Prostate gland (tissue), 2 donors: ENCODE measurements around the gene ZP1.

Source experiments
- CTCF ChIP-seq, 4 experiments: fragments of 200-600 bp in 2 of 4; fragments of 450-650 bp in 2 of 4; sonication (generic) in 2 of 4; IDR thresholded peaks; 1 replicate in 3 of 4; 2 replicates in 1 of 4; pipeline ENCODE4 v1.5.1; 2016 to 2019; ENCODE audit warnings: antibody characterized with exemption in 4 of 4, mild to moderate bottlenecking in 2 of 4, moderate library complexity in 2 of 4
- POLR2A ChIP-seq: fragments of 450-650 bp; IDR thresholded peaks from one replicate; pipeline ENCODE4 v1.6.1; 2016; ENCODE audit warnings: antibody characterized with exemption, mild to moderate bottlenecking
- POLR2AphosphoS5 ChIP-seq: sonication (generic); formaldehyde crosslinking; IDR thresholded peaks from one replicate; pipeline ENCODE4 v1.6.1; 2017; ENCODE audit warnings: antibody characterized with exemption

GRCh38 chr11:60902625-60903024 lies 35.3 kb downstream of the ZP1 start:
- TF ChIP-seq CTCF (IDR thresholded peaks at IDR 0.05) (no peak), POLR2AphosphoS5 (no peak), POLR2A (no peak)
